Measurements from ENCODE around the gene GPI.

DNA sequence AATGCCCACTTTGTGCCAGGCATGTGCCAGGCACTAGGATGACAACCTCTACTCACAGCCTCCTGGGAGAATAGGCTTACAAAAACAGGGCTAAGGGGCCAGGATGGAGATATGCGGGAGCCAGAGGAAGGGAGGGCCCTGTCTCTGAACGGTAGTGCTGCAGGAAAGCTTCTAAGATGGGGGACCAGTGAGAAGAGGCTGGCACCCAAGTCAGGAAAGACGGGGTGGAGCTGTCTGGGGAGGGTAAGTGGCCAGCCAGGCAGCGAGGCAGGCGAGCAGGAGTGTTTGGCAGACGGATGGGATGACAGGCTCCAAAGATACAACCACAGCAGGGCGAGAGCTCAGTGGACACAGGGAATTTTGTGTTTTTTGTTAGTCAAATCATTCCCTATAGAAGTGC is 44.7 kb upstream of the GPI start:
- no peak for TF ChIP-seq GABPA (IDR thresholded peaks at IDR 0.05; ENCODE audit: low read depth)
- TF ChIP-seq, protein P1, sequence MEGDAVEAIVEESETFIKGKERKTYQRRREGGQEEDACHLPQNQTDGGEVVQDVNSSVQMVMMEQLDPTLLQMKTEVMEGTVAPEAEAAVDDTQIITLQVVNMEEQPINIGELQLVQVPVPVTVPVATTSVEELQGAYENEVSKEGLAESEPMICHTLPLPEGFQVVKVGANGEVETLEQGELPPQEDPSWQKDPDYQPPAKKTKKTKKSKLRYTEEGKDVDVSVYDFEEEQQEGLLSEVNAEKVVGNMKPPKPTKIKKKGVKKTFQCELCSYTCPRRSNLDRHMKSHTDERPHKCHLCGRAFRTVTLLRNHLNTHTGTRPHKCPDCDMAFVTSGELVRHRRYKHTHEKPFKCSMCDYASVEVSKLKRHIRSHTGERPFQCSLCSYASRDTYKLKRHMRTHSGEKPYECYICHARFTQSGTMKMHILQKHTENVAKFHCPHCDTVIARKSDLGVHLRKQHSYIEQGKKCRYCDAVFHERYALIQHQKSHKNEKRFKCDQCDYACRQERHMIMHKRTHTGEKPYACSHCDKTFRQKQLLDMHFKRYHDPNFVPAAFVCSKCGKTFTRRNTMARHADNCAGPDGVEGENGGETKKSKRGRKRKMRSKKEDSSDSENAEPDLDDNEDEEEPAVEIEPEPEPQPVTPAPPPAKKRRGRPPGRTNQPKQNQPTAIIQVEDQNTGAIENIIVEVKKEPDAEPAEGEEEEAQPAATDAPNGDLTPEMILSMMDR (IDR thresholded peaks at IDR 0.05; ENCODE audit: insufficient read depth, low read length): no peak
- TF ChIP-seq, protein P2, sequence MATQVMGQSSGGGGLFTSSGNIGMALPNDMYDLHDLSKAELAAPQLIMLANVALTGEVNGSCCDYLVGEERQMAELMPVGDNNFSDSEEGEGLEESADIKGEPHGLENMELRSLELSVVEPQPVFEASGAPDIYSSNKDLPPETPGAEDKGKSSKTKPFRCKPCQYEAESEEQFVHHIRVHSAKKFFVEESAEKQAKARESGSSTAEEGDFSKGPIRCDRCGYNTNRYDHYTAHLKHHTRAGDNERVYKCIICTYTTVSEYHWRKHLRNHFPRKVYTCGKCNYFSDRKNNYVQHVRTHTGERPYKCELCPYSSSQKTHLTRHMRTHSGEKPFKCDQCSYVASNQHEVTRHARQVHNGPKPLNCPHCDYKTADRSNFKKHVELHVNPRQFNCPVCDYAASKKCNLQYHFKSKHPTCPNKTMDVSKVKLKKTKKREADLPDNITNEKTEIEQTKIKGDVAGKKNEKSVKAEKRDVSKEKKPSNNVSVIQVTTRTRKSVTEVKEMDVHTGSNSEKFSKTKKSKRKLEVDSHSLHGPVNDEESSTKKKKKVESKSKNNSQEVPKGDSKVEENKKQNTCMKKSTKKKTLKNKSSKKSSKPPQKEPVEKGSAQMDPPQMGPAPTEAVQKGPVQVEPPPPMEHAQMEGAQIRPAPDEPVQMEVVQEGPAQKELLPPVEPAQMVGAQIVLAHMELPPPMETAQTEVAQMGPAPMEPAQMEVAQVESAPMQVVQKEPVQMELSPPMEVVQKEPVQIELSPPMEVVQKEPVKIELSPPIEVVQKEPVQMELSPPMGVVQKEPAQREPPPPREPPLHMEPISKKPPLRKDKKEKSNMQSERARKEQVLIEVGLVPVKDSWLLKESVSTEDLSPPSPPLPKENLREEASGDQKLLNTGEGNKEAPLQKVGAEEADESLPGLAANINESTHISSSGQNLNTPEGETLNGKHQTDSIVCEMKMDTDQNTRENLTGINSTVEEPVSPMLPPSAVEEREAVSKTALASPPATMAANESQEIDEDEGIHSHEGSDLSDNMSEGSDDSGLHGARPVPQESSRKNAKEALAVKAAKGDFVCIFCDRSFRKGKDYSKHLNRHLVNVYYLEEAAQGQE (IDR thresholded peaks at IDR 0.05; ENCODE audit: insufficient replicate concordance, low read depth): no peak
